SK-N-SH treated with all-trans-retinoic acid at 6 μM for 48 hours (cell line): ENCODE results near the gene SUSD3.

Experiments used
- GLIS3 ChIP-seq: fragments of 250-450 bp; sonication (Bioruptor Pico); IDR thresholded peaks from 2 replicates; pipeline ENCODE4 v1.5.0; 2020; ENCODE audit warnings: mild to moderate bottlenecking, moderate library complexity
- TCF4 ChIP-seq: fragments of 250-450 bp; sonication (Bioruptor Pico); IDR thresholded peaks from 2 replicates; pipeline ENCODE4 v1.8.0; 2021; ENCODE audit warnings: mild to moderate bottlenecking, moderate library complexity, borderline replicate concordance
- ZFP30 ChIP-seq: fragments of 450-650 bp; formaldehyde crosslinking; IDR thresholded peaks from 2 replicates; pipeline ENCODE4 v1.5.0; 2022; ENCODE audit warnings: mild to moderate bottlenecking, moderate library complexity

DNA sequence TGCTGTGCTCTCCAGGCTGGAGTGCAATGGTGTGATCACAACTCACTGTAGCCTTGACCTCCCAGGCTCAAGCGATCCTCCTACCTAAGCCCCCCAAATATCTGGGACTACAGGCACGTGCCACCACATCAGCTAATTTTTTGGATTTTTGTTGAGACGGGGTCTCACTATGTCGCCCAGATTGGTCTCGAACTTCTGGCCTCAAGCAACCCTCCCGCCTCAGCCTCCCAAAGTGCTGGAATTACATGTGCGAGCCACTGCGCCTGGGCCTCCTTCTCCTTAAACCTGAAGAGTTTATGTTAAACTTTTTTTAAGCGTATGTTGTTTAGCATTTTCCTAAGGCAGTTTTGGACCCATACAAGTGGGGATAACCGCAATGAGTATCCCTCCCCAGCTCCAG, 30.8 kb upstream of the SUSD3 start:
- no peak for TF ChIP-seq ZFP30 (CRISPR knock-in tag)
- no peak for TF ChIP-seq GLIS3 (CRISPR knock-in tag)
- no peak for TF ChIP-seq TCF4 (CRISPR knock-in tag)
